A673 (cell line): ENCODE data around the gene CEACAM1. TPM values are rescaled to one million over a fixed set of nuclear protein-coding genes. Genes with fewer than 3 reads are reported as not detected.
"Not testable (repeated sequence)": the region's sequence is repeated elsewhere in the genome, so short reads cannot be mapped to it uniquely, and the experiment has no call there.

Source experiments
- BruUV-seq: library from RNA; stranded (reverse); fragments of 400-500 nt; replicated peaks from 2 replicates; lab custom pipeline; 2021; lab: Mats Ljungman, UMichigan
- CTCF ChIA-PET: fragments of 300-600 bp; sonication (Branson Sonifier 250); formaldehyde crosslinking; loops from one replicate; lab custom pipeline; 2022; ENCODE audit warnings: antibody characterized with exemption; lab: Charles Lee
- POLR2A ChIA-PET: fragments of 300-600 bp; sonication (Branson Sonifier 250); formaldehyde crosslinking; loops from one replicate; lab custom pipeline; 2022; ENCODE audit warnings: antibody characterized with exemption; ENCODE audit not compliant: low non-redundant PET; lab: Charles Lee
- DNase-seq: peaks from one replicate; pipeline ENCODE4 v3.0.0-alpha.2; 2015; ENCODE audit warnings: low spot score
- H3K27ac ChIP-seq: fragments of 200-600 bp; sonication (generic); 2 replicates; pipeline ENCODE4 v1.5.1; 2016; ENCODE audit warnings: mixed run types, low read depth, mild to moderate bottlenecking, mixed read lengths, antibody characterized with exemption, low read length; ENCODE audit not compliant: poor library complexity, severe bottlenecking
- H3K27me3 ChIP-seq: fragments of 200-600 bp; sonication (generic); replicated peaks from 2 replicates; pipeline ENCODE4 v1.6.1; 2017; ENCODE audit warnings: mixed run types, low read depth, mild to moderate bottlenecking, mixed read lengths, antibody characterized with exemption, low read length; ENCODE audit not compliant: insufficient read depth, poor library complexity
- H3K36me3 ChIP-seq: fragments of 200-600 bp; sonication (generic); 2 replicates; pipeline ENCODE4 v1.6.1; 2016; ENCODE audit warnings: mixed run types, mild to moderate bottlenecking, mixed read lengths, antibody characterized with exemption, low read length; ENCODE audit not compliant: insufficient read depth, poor library complexity, severe bottlenecking
- H3K4me1 ChIP-seq: fragments of 200-600 bp; sonication (generic); 2 replicates; pipeline ENCODE4 v1.6.1; 2017; ENCODE audit warnings: mixed run types, mild to moderate bottlenecking, mixed read lengths, antibody characterized with exemption, low read length; ENCODE audit not compliant: insufficient read depth, poor library complexity, severe bottlenecking
- H3K4me3 ChIP-seq: fragments of 200-600 bp; sonication (generic); 2 replicates; pipeline ENCODE4 v1.5.1; 2016; ENCODE audit warnings: low read depth, mixed run types, mild to moderate bottlenecking, mixed read lengths, low read length; ENCODE audit not compliant: poor library complexity, severe bottlenecking
- H3K9me3 ChIP-seq: fragments of 200-600 bp; sonication (generic); 2 replicates; pipeline ENCODE4 v1.6.1; 2016; ENCODE audit warnings: mixed run types, low read depth, mild to moderate bottlenecking, mixed read lengths, antibody characterized with exemption, low read length; ENCODE audit not compliant: poor library complexity, severe bottlenecking
- CTCF ChIP-seq: fragments of 300-800, 200-600 bp; sonication (generic); conservative IDR thresholded peaks from 2 replicates; pipeline ENCODE4 v1.5.1; 2017; ENCODE audit warnings: low read depth, mild to moderate bottlenecking, antibody characterized with exemption, low read length, moderate library complexity, mixed read lengths
- EZH2 ChIP-seq: fragments of 200-600 bp; sonication (generic); IDR thresholded peaks from 2 replicates; pipeline ENCODE4 v1.6.1; 2017; ENCODE audit warnings: borderline replicate concordance, low read depth, mild to moderate bottlenecking, mixed read lengths, antibody characterized with exemption, low read length; ENCODE audit not compliant: poor library complexity, severe bottlenecking
- intact Hi-C: fragments of 100-400 bp; cut with micrococcal nuclease; formaldehyde crosslinking; loops from one replicate; pipeline ENCODE4 v1.10.0; 2022; ENCODE audit not compliant: unreplicated experiment
- total RNA-seq: library from RNA; stranded (reverse); gene quantifications from 2 replicates; pipeline ENCODE4 v1.2.3, GENCODE V29; 2021

CEACAM1 gene
- total RNA-seq, 1 experiment from 2014 or later = 0.64 TPM

- Histone ChIP-seq H3K27ac (no peak overlapping the region), H3K36me3 (no peaks in the 10 kb centered on the region), H3K27me3 (no peaks in the 10 kb centered on the region), H3K4me1 (no peaks in the 10 kb centered on the region), H3K4me3 (no peak overlapping the region), H3K9me3 (no peaks in the 10 kb centered on the region)
- ChIA-PET CTCF (interaction anchor here (0.6 kb wide), 1 partner anchor 467 kb away, joined by 5 read pairs; no protein-coding TSS in a partner anchor), POLR2A (no interaction called here)
- no TSS peak for BruUV-seq
- TF ChIP-seq EZH2 = no peak
- no peak for TF ChIP-seq CTCF
- no peak for DNase-seq
- intact Hi-C loops = no loop called here
Measured at GRCh38 chr19:42501733-42502132, 26.5 kb downstream of the CEACAM1 start.

- H3K27me3 ChIP-seq, POLR2A ChIA-PET, H3K36me3 ChIP-seq, H3K27ac ChIP-seq, H3K9me3 ChIP-seq, intact Hi-C loops, BruUV-seq, H3K4me1 ChIP-seq, DNase-seq, H3K4me3 ChIP-seq: not testable (repeated sequence)
- CTCF ChIA-PET = interaction anchor here (0.6 kb wide), 1 partner anchor 466 kb away, joined by 5 read pairs; no protein-coding TSS in a partner anchor
Measured at GRCh38 chr19:42501243-42501642, 27.0 kb downstream of the CEACAM1 start.

- Histone ChIP-seq H3K4me1 (no peaks in the 10 kb centered on the region), H3K27me3 (no peaks in the 10 kb centered on the region), H3K27ac (no peak overlapping the region), H3K4me3 (no peak overlapping the region), H3K36me3 (no peaks in the 10 kb centered on the region), H3K9me3 (no peaks in the 10 kb centered on the region)
- ChIA-PET POLR2A (no interaction called here), CTCF (no interaction called here)
- intact Hi-C loops = no loop called here
- TF ChIP-seq CTCF (no peak), EZH2 (no peak)
- BruUV-seq = no TSS peak
- no peak for DNase-seq
Measured at GRCh38 chr19:42498169-42498757, 30.0 kb downstream of the CEACAM1 start.
